Activated CD8-positive, alpha-beta T cell treated with anti-CD3 and anti-CD28 coated beads, Interleukin-2, amount 10 ng/mL, durations not matched to agents 7 days and 5 days (primary cell): ENCODE measurements around the gene CHAF1A. TPM values are rescaled to one million over a fixed set of nuclear protein-coding genes. Genes with fewer than 3 reads are reported as not detected.

Source experiments
- ATAC-seq: fragments of 150-1000 bp; cut with Tn5 transposase; one replicate; pipeline ENCODE4 v1.10.0; 2021; ENCODE audit warnings: moderate library complexity
- CTCF ChIA-PET: fragments of 350-600 bp; sonication (Branson Sonifier 250); formaldehyde crosslinking; loops from one replicate; lab custom pipeline; 2021; ENCODE audit warnings: antibody characterized with exemption; lab: Charles Lee
- POLR2A ChIA-PET: fragments of 350-600 bp; sonication (Branson Sonifier 250); formaldehyde crosslinking; loops from one replicate; lab custom pipeline; 2021; ENCODE audit warnings: antibody characterized with exemption; lab: Charles Lee
- DNase-seq: peaks from one replicate; pipeline ENCODE4 v3.0.0-alpha.2; 2020
- H3K27ac Mint-ChIP-seq: one replicate; pipeline ENCODE4 v1.8.0; 2021; ENCODE audit warnings: mild to moderate bottlenecking, mixed read lengths
- H3K27me3 Mint-ChIP-seq: one replicate; pipeline ENCODE4 v1.8.0; 2021; ENCODE audit warnings: low read depth, mixed read lengths
- H3K36me3 Mint-ChIP-seq: one replicate; pipeline ENCODE4 v1.8.0; 2021; ENCODE audit warnings: low read depth, mixed read lengths
- H3K4me1 Mint-ChIP-seq: one replicate; pipeline ENCODE4 v1.8.0; 2021; ENCODE audit warnings: low read depth, mixed read lengths
- H3K4me3 Mint-ChIP-seq: one replicate; pipeline ENCODE4 v1.8.0; 2021; ENCODE audit warnings: mild to moderate bottlenecking, mixed read lengths
- H3K9me3 Mint-ChIP-seq: one replicate; pipeline ENCODE4 v1.8.0; 2022; ENCODE audit warnings: mixed read lengths; ENCODE audit not compliant: insufficient read depth
- total RNA-seq, 2 experiments: library from RNA; stranded (reverse); gene quantifications; one replicate each; pipeline ENCODE4 v1.2.3, GENCODE V29; 2021

CHAF1A gene
- total RNA-seq, 2 experiments from 2014 or later: 95.3 to 104 TPM

DNA sequence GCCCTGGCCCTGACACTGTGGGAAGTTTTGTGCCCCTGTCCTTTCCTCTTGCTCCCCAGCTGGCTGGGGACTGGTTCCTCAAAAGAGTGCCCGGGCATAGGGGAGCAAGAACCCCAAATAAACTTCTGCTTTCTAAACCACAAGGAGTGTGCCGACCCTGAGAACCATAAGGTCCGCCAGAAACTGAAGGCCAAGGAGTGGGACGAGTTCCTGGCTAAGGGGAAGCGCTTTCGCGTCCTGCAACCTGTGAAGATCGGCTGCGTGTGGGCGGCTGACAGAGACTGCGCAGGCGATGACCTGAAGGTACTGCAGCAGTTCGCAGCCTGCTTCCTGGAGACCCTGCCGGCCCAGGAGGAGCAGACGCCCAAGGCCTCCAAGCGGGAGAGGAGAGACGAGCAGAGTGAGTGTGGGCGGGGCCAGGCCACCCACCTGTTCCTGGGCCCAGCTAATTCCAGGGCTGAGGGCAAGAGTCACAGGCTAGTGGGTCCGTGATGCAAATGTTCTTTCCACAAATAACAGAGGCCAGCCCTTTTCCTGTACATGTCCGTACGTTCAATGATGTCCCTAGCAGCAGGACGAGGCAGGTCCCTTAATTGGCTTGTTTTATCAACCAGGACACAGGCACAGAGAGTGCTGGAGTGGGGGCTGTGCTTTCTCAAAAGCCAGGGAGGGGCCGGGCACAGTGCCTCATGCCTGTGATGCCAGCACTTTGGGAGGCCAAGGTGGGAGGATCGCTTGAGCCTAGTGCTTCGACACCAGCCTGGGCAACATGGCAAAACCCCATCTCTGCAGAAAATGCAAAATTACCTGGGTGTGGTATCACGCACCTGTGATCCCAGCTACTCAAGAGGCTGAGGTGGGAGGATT, 29.6 kb downstream of the CHAF1A start:
- H3K4me3 Mint-ChIP-seq: no peak overlapping the region
- no peaks in the 10 kb centered on the region for H3K9me3 Mint-ChIP-seq
- H3K27me3 Mint-ChIP-seq: no peaks in the 10 kb centered on the region
- H3K27ac Mint-ChIP-seq: no peak overlapping the region
- CTCF ChIA-PET: no interaction called here
- ATAC-seq (no peak), DNase-seq (no peak)
- POLR2A ChIA-PET: no interaction called here
- H3K4me1 Mint-ChIP-seq: no peaks in the 10 kb centered on the region
- peaks cover 51% of the 10 kb centered on the region for H3K36me3 Mint-ChIP-seq

DNA sequence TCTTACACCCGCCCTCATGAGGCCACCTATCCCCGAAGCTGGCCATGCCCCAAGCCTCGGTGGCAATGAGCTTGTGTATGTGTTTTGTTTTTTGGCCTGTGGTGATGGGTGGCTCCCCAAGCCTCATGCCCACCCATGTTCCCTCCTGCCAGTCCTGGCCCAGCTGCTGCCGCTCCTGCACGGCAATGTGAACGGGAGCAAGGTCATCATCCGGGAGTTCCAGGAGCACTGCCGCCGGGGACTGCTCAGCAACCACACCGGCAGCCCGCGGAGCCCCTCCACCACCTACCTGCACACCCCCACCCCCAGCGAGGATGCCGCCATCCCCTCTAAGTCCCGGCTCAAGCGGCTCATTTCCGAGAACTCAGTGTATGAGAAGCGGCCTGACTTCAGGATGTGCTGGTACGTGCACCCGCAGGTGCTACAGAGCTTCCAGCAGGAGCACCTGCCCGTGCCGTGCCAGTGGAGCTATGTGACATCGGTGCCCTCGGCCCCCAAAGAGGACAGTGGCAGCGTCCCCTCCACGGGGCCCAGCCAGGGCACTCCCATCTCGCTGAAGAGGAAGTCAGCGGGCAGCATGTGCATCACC, 30.6 kb downstream of the CHAF1A start:
- H3K9me3 Mint-ChIP-seq: no peaks in the 10 kb centered on the region
- no peak overlapping the region for H3K4me3 Mint-ChIP-seq
- ChIA-PET CTCF (no interaction called here), POLR2A (no interaction called here)
- no peaks in the 10 kb centered on the region for H3K4me1 Mint-ChIP-seq
- peaks cover 53% of the 10 kb centered on the region for H3K36me3 Mint-ChIP-seq
- no peak overlapping the region for H3K27ac Mint-ChIP-seq
- ATAC-seq (no peak), DNase-seq (no peak)
- no peaks in the 10 kb centered on the region for H3K27me3 Mint-ChIP-seq

DNA sequence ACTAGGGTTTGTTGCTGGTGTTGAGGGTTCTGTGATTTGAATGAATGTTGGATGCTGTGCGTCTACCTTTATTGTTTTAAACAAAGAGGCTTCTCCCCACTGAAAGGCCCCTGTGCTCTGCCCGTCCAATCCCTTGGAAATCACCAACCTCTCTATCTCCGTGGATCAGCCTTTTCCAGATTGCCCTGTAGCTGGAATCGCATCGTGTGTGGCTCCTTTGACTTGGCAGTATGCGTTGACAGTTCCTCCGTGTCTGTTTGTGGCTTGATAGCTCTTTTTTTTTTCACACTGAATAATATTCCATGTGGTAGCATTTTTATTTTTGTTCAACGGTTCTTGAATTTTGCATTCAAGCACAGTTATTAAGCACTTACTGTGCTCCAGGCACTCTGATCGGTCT, 32.0 kb downstream of the CHAF1A start:
- Mint-ChIP-seq H3K9me3 (no peaks in the 10 kb centered on the region), H3K4me1 (no peaks in the 10 kb centered on the region), H3K27ac (no peak overlapping the region), H3K36me3 (peaks cover 48% of the 10 kb centered on the region), H3K4me3 (no peak overlapping the region), H3K27me3 (no peaks in the 10 kb centered on the region)
- ChIA-PET CTCF (no interaction called here), POLR2A (no interaction called here)
- DNase-seq (no peak), ATAC-seq (no peak)

DNA sequence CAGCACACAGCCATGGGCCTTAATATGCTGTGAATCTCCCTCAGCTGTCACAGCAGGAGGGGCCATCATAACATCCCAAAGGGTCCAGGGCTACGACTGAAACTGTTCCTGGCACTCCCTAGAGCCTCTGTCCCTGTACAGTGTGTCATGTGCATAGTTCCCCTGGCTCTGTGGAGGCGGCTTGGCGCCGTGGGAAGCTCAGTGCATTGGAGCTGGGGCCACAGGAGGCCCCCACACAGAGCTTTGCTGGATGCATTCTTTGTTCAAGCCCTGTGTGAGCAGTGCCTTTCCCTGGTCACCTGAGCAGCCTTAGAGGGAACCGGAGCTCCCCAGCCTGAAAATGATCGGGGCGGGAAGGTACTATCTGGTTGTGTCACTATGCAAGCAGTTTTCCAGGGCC, 33.8 kb downstream of the CHAF1A start:
- peaks cover 41% of the 10 kb centered on the region for H3K36me3 Mint-ChIP-seq
- H3K27ac Mint-ChIP-seq: no peak overlapping the region
- CTCF ChIA-PET: no interaction called here
- POLR2A ChIA-PET: no interaction called here
- DNase-seq (no peak), ATAC-seq (no peak)
- no peaks in the 10 kb centered on the region for H3K9me3 Mint-ChIP-seq
- no peak overlapping the region for H3K4me3 Mint-ChIP-seq
- H3K27me3 Mint-ChIP-seq: no peaks in the 10 kb centered on the region
- no peaks in the 10 kb centered on the region for H3K4me1 Mint-ChIP-seq

DNA sequence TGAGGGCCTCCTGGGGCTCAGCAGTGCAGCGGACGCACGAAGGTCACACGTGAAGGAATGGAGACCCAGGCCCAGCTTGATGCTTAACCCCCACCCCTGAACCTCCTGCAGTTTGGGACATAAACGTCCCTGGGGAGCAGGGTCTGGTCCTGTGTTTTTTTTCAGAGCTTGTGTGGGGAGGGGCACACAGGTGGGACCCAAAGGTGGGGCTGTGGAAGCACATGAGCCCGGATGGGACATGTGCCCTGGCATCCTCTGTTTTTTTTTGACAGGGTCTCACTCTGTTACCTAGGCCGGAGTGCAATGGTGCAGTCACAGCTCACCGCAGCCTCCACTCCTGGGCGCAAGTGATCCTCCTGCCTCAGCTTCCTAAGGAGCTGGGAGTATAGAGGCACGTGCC, 34.7 kb downstream of the CHAF1A start:
- Mint-ChIP-seq H3K27ac (no peak overlapping the region), H3K4me1 (no peaks in the 10 kb centered on the region), H3K27me3 (no peaks in the 10 kb centered on the region), H3K9me3 (no peaks in the 10 kb centered on the region), H3K4me3 (no peak overlapping the region), H3K36me3 (peaks cover 35% of the 10 kb centered on the region)
- CTCF ChIA-PET: no interaction called here
- no peak for ATAC-seq
- DNase-seq: no peak
- POLR2A ChIA-PET: no interaction called here

DNA sequence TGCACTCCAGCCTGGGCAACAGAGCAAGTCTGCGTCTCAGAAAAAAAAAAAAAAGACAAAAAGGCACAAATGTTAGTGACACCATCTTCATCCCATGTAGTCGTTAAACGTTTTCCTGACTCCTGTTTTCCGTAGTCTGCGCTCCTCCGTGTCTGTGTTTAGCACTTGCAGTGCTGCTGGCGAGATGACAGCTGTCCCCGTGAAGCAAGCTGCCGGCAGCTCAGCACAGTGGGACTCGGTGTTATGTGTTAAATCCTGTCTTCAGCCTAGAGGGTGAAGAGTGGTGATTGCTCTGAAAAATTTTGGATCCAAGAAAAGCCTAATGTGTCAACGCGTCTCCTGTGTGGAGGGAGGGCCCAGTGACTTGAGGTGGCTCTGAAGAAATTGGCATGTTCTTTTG, 36.8 kb downstream of the CHAF1A start:
- Mint-ChIP-seq H3K27me3 (no peaks in the 10 kb centered on the region), H3K4me1 (no peaks in the 10 kb centered on the region), H3K36me3 (peaks cover 37% of the 10 kb centered on the region), H3K27ac (no peak overlapping the region), H3K9me3 (no peaks in the 10 kb centered on the region), H3K4me3 (no peak overlapping the region)
- CTCF ChIA-PET: no interaction called here
- POLR2A ChIA-PET: no interaction called here
- ATAC-seq (no peak), DNase-seq (no peak)

DNA sequence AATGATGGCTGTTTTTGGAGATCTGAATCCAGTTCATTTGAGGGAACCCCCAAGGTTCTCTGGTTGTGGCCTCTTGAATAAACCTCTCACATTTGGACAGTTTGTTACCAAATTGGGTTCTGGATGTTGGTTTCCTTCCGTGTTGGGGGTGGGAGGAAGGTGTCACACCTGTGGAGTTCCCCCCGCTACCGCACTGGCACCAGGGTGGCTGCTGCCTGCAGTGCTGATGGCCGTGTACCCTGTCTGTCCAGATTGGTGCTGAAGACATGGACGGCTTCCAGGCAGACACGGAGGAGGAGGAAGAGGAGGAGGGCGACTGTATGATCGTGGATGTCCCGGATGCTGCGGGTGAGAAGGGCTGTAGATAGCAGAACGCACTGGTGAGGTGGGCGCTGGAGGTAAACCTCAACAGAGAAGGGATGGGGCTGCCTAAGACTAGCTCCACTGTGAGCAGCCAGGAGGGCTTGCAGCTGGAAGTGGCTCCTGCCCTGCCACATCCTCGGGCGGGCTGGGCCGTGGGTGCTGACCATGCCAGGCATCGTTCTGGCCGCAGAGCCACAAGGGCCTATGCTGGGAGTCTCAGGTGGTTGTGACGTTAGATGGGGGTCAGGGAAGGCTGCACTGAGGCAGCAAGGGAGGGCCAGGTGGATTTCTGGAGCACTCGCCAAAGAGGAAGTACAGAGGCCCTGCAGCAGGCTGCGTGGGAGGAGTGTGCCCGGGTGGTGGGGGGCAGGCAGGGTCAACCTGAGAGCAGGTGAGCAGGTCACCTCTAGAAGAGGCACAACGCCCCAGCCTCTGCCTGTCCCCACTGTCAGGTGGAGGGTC, 39.8 kb downstream of the CHAF1A start:
- no peaks in the 10 kb centered on the region for H3K27me3 Mint-ChIP-seq
- H3K4me3 Mint-ChIP-seq: no peak overlapping the region
- POLR2A ChIA-PET: interaction anchor here (0.6 kb wide), 1 partner anchor 15 kb away, joined by 3 read pairs; no protein-coding TSS in a partner anchor
- DNase-seq: no peak
- H3K4me1 Mint-ChIP-seq: no peaks in the 10 kb centered on the region
- CTCF ChIA-PET: interaction anchor here (0.6 kb wide), 1 partner anchor 81 kb away, joined by 3 read pairs; no protein-coding TSS in a partner anchor
- no peak for ATAC-seq
- H3K27ac Mint-ChIP-seq: no peak overlapping the region
- peaks cover 36% of the 10 kb centered on the region for H3K36me3 Mint-ChIP-seq
- H3K9me3 Mint-ChIP-seq: no peaks in the 10 kb centered on the region

DNA sequence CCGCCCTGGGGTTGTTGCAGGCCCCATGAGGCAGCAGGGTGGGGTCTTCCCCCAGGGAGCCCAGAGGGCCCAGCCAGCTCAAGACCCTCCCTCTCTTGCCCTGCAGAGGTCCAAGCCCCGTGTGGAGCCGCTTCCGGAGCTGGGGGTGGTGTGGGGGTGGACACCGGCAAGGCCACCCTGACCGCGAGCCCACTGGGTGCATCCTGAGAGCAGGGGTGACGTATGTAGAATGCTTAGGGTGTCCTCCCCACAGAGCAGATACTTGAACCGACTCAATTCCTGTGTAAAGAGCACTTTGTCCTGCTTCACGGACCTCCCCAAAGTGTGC, 40.3 kb downstream of the CHAF1A start:
- Mint-ChIP-seq H3K9me3 (no peaks in the 10 kb centered on the region), H3K36me3 (peaks cover 39% of the 10 kb centered on the region)
- POLR2A ChIA-PET: interaction anchor here (0.6 kb wide), 1 partner anchor 30 kb away, joined by 3 read pairs; no protein-coding TSS in a partner anchor

DNA sequence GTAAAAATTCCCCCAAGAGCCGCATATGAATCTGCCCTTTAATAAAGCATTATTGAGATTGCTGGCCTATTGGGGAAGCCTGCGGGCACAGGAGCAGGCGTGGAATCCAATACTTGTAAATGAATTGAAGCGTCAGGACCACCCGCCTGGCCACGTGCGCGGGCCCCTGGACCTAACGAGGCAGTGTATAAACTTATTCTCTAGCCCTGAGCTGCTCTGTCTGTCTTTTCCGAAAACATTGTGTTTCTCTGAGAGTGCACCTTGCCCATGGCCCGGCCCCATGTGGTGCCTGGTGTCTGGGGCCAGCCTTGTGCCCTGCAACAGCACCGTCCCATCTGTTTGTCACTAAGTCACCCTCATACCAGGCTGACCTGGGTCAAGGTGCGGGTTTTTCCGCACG, 40.7 kb downstream of the CHAF1A start:
- ChIA-PET CTCF (no interaction called here), POLR2A (interaction anchor here (0.6 kb wide), 1 partner anchor 30 kb away, joined by 3 read pairs; no protein-coding TSS in a partner anchor)
- no peak for DNase-seq
- Mint-ChIP-seq H3K27ac (no peak overlapping the region), H3K9me3 (no peaks in the 10 kb centered on the region), H3K4me1 (no peaks in the 10 kb centered on the region), H3K27me3 (no peaks in the 10 kb centered on the region), H3K4me3 (no peak overlapping the region), H3K36me3 (peaks cover 36% of the 10 kb centered on the region)
- no peak for ATAC-seq

More for the DNA sequence above, 40.3 kb downstream of the CHAF1A start:
- H3K27me3 Mint-ChIP-seq: no peaks in the 10 kb centered on the region
- DNase-seq: no peak
- no peak for ATAC-seq
- no peak overlapping the region for H3K27ac Mint-ChIP-seq
- no peak overlapping the region for H3K4me3 Mint-ChIP-seq
- no peaks in the 10 kb centered on the region for H3K4me1 Mint-ChIP-seq
- CTCF ChIA-PET: no interaction called here

DNA sequence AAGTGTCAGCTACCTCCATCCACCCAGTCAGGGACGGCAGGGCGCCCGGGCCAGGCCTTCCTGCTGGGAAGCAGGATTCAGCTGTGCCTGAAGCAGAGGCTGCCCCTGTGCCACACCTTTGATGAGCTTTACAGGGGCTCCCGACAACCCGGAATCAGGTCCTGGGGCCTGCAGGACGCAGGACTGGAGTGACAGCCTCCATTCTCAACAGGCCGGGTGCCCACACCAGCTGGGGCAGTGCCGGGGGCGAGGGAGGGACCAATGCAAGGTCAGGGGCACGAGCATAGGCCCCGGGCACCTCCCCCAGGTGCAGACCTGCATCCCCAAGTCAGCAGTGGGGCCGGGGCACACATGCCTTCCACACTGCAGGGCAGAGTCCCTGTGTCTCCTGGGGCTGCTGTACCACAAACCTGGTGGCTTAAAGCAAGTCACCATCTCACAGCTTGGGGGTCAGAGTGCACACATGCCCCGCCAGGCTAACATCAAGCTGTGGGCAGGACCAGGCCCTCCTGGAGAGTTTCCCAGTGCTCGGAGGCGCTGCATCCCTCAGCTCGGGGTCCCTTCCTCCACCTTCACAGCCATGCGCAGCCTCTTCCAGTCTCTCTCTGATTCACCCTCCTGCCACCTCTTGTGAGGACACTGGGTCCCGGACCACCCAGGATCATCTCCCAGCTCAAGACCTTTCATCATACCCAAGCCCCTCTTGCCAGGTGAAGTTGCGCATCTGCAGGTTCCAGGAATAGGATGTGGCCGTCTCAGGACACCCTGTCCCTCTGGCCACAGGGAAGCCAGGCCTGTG, 41.7 kb downstream of the CHAF1A start:
- no peak for ATAC-seq
- no peak overlapping the region for H3K27ac Mint-ChIP-seq
- no peak for DNase-seq
- CTCF ChIA-PET: no interaction called here
- no peaks in the 10 kb centered on the region for H3K9me3 Mint-ChIP-seq
- no peaks in the 10 kb centered on the region for H3K4me1 Mint-ChIP-seq
- POLR2A ChIA-PET: no interaction called here
- H3K4me3 Mint-ChIP-seq: no peak overlapping the region
- peaks cover 39% of the 10 kb centered on the region for H3K36me3 Mint-ChIP-seq
- H3K27me3 Mint-ChIP-seq: no peaks in the 10 kb centered on the region
